GM12874 (cell line): ENCODE data around the gene PEPD.

Experiments used
- CTCF ChIP-seq: IDR thresholded peaks from 2 replicates; pipeline ENCODE4 v1.5.1; 2011; ENCODE audit warnings: low read depth, mild to moderate bottlenecking, control low read depth, low read length, moderate library complexity; ENCODE audit not compliant: insufficient read depth

Gene PEPD

GRCh38 chr19:33527125-33527524 is 5.5 kb upstream of the PEPD start:
- no peak for TF ChIP-seq CTCF

- TF ChIP-seq CTCF = no peak
Measured at GRCh38 chr19:33524024-33524664, 2.6 kb upstream of the PEPD start.

- no peak for TF ChIP-seq CTCF
Measured at GRCh38 chr19:33523167-33523566, 1.6 kb upstream of the PEPD start.

GRCh38 chr19:33522371-33522662 is 726 bp upstream of the PEPD start:
- TF ChIP-seq CTCF = no peak

- TF ChIP-seq CTCF = no peak
Measured at GRCh38 chr19:33520844-33521479, 629 bp downstream of the PEPD start.

- TF ChIP-seq CTCF = no peak
Measured at GRCh38 chr19:33520048-33520643, 1.4 kb downstream of the PEPD start.

- TF ChIP-seq CTCF = no peak
Measured at GRCh38 chr19:33519416-33519815, 2.2 kb downstream of the PEPD start.
